PC-9 (cell line): ENCODE measurements around the gene XPO6. TPM values are rescaled to one million over a fixed set of nuclear protein-coding genes. Genes with fewer than 3 reads are reported as not detected.
"Not testable (repeated sequence)": the region's sequence is repeated elsewhere in the genome, so short reads cannot be mapped to it uniquely, and the experiment has no call there.

Experiments used
- BruUV-seq: library from RNA; stranded (reverse); fragments of 400-500 nt; replicated peaks from 2 replicates; lab custom pipeline; 2021; lab: Mats Ljungman, UMichigan
- CTCF ChIA-PET: fragments of 300-600 bp; sonication (Branson Sonifier 250); formaldehyde crosslinking; loops from one replicate; lab custom pipeline; 2022; ENCODE audit warnings: antibody characterized with exemption; lab: Charles Lee
- POLR2A ChIA-PET: fragments of 300-600 bp; sonication (Branson Sonifier 250); formaldehyde crosslinking; loops from one replicate; lab custom pipeline; 2022; ENCODE audit warnings: antibody characterized with exemption; ENCODE audit not compliant: unreplicated experiment; lab: Charles Lee
- DNase-seq, 2 experiments: peaks; one replicate each; pipeline versions ENCODE4 v3.0.0 to v3.0.0-alpha.2; 2015 to 2022; ENCODE audit warnings: mixed read lengths in 1 of 2
- H2AFZ ChIP-seq: fragments of 200-600 bp; sonication (generic); 2 replicates; pipeline ENCODE4 v1.8.1; 2017; ENCODE audit warnings: antibody characterized with exemption
- H3F3A ChIP-seq: fragments of 200-600 bp; sonication (generic); 2 replicates; pipeline ENCODE4 v1.8.1; 2017; ENCODE audit warnings: antibody characterized with exemption, mild to moderate bottlenecking, low read depth; ENCODE audit not compliant: insufficient read depth
- H3K27ac ChIP-seq: fragments of 200-600 bp; sonication (generic); 2 replicates; pipeline ENCODE4 v1.6.1; 2016; ENCODE audit warnings: mixed run types
- H3K27me3 ChIP-seq: fragments of 200-600 bp; sonication (generic); 2 replicates; pipeline ENCODE4 v1.6.1; 2016; ENCODE audit warnings: low read depth, mixed run types; ENCODE audit not compliant: insufficient read depth
- H3K36me3 ChIP-seq: fragments of 200-600 bp; sonication (generic); 2 replicates; pipeline ENCODE4 v1.6.1; 2016; ENCODE audit warnings: low read depth, mixed run types
- H3K4me1 ChIP-seq: fragments of 200-600 bp; sonication (generic); replicated peaks from 2 replicates; pipeline ENCODE4 v1.6.1; 2016; ENCODE audit warnings: mixed run types; ENCODE audit not compliant: insufficient read depth
- H3K4me2 ChIP-seq: fragments of 200-600 bp; sonication (generic); 2 replicates; pipeline ENCODE4 v1.6.1; 2017; ENCODE audit warnings: mixed run types
- H3K4me3 ChIP-seq: fragments of 200-600 bp; sonication (generic); 2 replicates; pipeline ENCODE4 v1.6.1; 2016; ENCODE audit warnings: mixed run types
- H3K79me2 ChIP-seq: fragments of 200-600 bp; sonication (generic); 2 replicates; pipeline ENCODE4 v1.6.1; 2017; ENCODE audit warnings: low read depth, mixed run types
- H3K9me2 ChIP-seq: fragments of 200-600 bp; sonication (generic); 2 replicates; pipeline ENCODE4 v1.8.1; 2017; ENCODE audit warnings: mild to moderate bottlenecking; ENCODE audit not compliant: insufficient read depth
- H3K9me3 ChIP-seq: fragments of 200-600 bp; sonication (generic); 2 replicates; pipeline ENCODE4 v1.8.1; 2016; ENCODE audit warnings: low read depth; ENCODE audit not compliant: insufficient read depth
- H4K20me1 ChIP-seq: fragments of 200-600 bp; sonication (generic); 2 replicates; pipeline ENCODE4 v1.8.1; 2017; ENCODE audit not compliant: insufficient read depth
- EZH2 ChIP-seq: fragments of 200-600 bp; sonication (generic); IDR thresholded peaks from 2 replicates; pipeline ENCODE4 v1.8.0; 2017; ENCODE audit warnings: antibody characterized with exemption, low read depth
- intact Hi-C: fragments of 100-400 bp; cut with micrococcal nuclease; formaldehyde crosslinking; loops from one replicate; pipeline ENCODE4 v1.10.0; 2022; ENCODE audit not compliant: unreplicated experiment
- total RNA-seq: library from RNA; stranded (reverse); gene quantifications from 2 replicates; pipeline ENCODE4 v1.2.3, GENCODE V29; 2021
- TF ChIP-seq, protein P1 (sequence below): fragments of 200-600 bp; sonication (generic); conservative IDR thresholded peaks from 2 replicates; pipeline ENCODE4 v1.6.1; 2017; ENCODE audit warnings: mixed run types, antibody characterized with exemption, mild to moderate bottlenecking, moderate library complexity

The XPO6 gene
- total RNA-seq, 1 experiment from 2014 or later: 154 TPM

DNA sequence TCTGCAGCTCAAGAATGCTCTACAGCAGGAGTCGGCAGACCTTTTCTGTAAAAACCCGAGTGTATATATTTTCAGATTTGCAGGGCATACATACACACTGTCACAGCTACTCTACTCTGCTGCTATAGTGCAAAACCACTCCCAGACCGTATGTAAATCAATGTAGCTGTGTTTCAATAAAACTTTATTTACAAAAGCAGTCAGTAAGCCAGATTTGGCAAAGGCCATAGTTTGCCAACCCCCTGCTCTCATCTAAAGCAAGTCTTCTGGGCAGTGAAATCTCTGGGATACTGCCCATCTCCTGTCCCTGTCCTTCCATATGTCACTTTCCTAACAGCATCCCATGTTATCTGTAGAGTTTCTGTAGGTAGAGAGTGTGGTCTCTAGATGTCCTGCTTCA is 91.0 kb downstream of the XPO6 start:
- no peaks in the 10 kb centered on the region for H4K20me1 ChIP-seq
- CTCF ChIA-PET: no interaction called here
- no peaks in the 10 kb centered on the region for H3K27me3 ChIP-seq
- H3K4me2 ChIP-seq: no peak overlapping the region
- no peaks in the 10 kb centered on the region for H3K9me3 ChIP-seq
- no peaks in the 10 kb centered on the region for H3K4me1 ChIP-seq
- no peak for TF ChIP-seq EZH2
- TF ChIP-seq, protein P1, sequence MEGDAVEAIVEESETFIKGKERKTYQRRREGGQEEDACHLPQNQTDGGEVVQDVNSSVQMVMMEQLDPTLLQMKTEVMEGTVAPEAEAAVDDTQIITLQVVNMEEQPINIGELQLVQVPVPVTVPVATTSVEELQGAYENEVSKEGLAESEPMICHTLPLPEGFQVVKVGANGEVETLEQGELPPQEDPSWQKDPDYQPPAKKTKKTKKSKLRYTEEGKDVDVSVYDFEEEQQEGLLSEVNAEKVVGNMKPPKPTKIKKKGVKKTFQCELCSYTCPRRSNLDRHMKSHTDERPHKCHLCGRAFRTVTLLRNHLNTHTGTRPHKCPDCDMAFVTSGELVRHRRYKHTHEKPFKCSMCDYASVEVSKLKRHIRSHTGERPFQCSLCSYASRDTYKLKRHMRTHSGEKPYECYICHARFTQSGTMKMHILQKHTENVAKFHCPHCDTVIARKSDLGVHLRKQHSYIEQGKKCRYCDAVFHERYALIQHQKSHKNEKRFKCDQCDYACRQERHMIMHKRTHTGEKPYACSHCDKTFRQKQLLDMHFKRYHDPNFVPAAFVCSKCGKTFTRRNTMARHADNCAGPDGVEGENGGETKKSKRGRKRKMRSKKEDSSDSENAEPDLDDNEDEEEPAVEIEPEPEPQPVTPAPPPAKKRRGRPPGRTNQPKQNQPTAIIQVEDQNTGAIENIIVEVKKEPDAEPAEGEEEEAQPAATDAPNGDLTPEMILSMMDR: no peak
- DNase-seq: no peak
- H3F3A ChIP-seq: peaks cover 22% of the 10 kb centered on the region
- no peaks in the 10 kb centered on the region for H3K9me2 ChIP-seq
- no peak overlapping the region for H3K4me3 ChIP-seq
- POLR2A ChIA-PET: no interaction called here
- no peaks in the 10 kb centered on the region for H3K79me2 ChIP-seq
- no peak overlapping the region for H2AFZ ChIP-seq
- no peak overlapping the region for H3K27ac ChIP-seq
- intact Hi-C loops: no loop called here
- BruUV-seq: no TSS peak
- H3K36me3 ChIP-seq: peaks cover 48% of the 10 kb centered on the region

DNA sequence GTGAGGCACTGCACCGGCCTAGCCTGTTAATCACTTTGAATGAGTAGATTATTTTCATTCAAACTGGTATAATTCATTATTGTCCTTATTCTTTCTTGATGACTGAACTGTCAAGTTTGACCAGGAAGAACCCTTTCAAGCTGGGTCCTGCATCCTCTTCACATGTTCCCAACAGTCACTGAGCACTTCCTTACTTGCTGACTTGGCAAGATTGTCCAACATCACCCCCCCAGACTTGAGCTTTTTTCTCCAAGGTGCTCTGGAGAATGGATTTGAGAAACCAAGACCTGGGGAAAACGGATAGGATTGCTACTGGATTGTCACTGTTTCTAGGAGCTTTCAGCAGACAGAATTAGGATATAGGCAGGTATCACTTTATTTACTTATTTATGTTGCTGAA is 93.1 kb downstream of the XPO6 start:
- TF ChIP-seq EZH2: no peak
- TF ChIP-seq, protein P1: no peak
- Histone ChIP-seq H3K27me3 (no peaks in the 10 kb centered on the region), H3K4me2 (no peak overlapping the region), H3K4me1 (no peaks in the 10 kb centered on the region), H3K4me3 (no peak overlapping the region), H3K79me2 (no peaks in the 10 kb centered on the region), H2AFZ (no peak overlapping the region), H3K36me3 (peaks cover 43% of the 10 kb centered on the region), H3K9me3 (no peaks in the 10 kb centered on the region), H3K27ac (no peak overlapping the region), H4K20me1 (no peaks in the 10 kb centered on the region), H3F3A (peaks cover 15% of the 10 kb centered on the region), H3K9me2 (no peaks in the 10 kb centered on the region)
- DNase-seq: no peak
- intact Hi-C loops: no loop called here
- ChIA-PET CTCF (no interaction called here), POLR2A (no interaction called here)
- BruUV-seq: no TSS peak

DNA sequence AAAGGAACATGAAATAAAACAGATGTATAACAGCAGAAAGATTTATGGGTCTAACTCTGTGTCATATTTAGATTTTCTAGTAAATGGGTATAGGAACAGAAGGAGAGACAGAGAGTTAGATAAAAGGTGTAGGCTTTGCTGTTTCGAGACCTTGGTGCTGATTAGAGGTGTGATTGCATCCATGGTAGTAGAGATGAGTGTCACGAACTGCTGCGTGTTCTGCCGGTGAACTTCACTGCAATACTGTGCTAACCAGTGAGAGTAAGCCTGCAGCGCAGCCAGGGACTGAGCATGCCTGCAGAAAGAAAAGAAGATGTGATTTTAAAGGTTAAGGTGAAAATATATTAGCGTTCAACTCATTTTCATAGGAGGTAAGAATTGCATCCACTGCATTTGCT is 94.6 kb downstream of the XPO6 start:
- Histone ChIP-seq H2AFZ (no peak overlapping the region), H3K9me2 (no peaks in the 10 kb centered on the region), H3K4me1 (no peaks in the 10 kb centered on the region), H3F3A (peaks cover 9% of the 10 kb centered on the region), H3K9me3 (no peaks in the 10 kb centered on the region), H3K4me2 (no peak overlapping the region), H3K4me3 (no peak overlapping the region), H4K20me1 (no peaks in the 10 kb centered on the region), H3K27me3 (no peaks in the 10 kb centered on the region), H3K36me3 (peaks cover 32% of the 10 kb centered on the region), H3K79me2 (no peaks in the 10 kb centered on the region), H3K27ac (no peak overlapping the region)
- intact Hi-C loops: no loop called here
- CTCF ChIA-PET: no interaction called here
- TF ChIP-seq, protein P1: no peak
- TF ChIP-seq EZH2: no peak
- no peak for DNase-seq
- POLR2A ChIA-PET: no interaction called here
- no TSS peak for BruUV-seq

DNA sequence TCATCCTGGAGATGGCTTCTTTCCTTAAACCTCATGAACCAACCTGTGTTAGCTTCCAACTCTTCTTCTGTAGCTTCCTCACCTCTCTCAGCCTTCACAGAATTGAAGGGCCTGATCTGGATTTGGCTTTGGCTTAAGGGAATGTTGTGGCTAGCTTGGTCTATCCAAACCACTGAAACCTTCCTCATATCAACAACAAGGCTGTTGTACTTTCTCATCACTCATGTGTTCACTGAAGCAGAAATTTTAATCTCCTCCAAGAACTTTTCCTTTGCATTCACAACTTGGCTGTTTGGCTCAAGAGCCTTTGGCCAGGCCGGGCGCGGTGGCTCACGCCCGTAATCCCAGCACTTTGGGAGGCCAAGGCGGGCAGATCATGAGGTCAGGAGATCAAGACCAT is 95.9 kb downstream of the XPO6 start:
- H2AFZ ChIP-seq, H3K4me3 ChIP-seq, DNase-seq, H3K79me2 ChIP-seq, H3K9me2 ChIP-seq, intact Hi-C loops, H3K27ac ChIP-seq, H3K4me1 ChIP-seq, H3K9me3 ChIP-seq, POLR2A ChIA-PET, H3K4me2 ChIP-seq, H4K20me1 ChIP-seq, H3F3A ChIP-seq, BruUV-seq, CTCF ChIA-PET, H3K27me3 ChIP-seq: not testable (repeated sequence)
- peaks cover 32% of the 10 kb centered on the region for H3K36me3 ChIP-seq
